ENCODE measurements around the gene TBX21.
"Not testable (repeated sequence)": the region's sequence is repeated elsewhere in the genome, so short reads cannot be mapped to it uniquely, and the experiment has no call there.

Gene TBX21

DNA sequence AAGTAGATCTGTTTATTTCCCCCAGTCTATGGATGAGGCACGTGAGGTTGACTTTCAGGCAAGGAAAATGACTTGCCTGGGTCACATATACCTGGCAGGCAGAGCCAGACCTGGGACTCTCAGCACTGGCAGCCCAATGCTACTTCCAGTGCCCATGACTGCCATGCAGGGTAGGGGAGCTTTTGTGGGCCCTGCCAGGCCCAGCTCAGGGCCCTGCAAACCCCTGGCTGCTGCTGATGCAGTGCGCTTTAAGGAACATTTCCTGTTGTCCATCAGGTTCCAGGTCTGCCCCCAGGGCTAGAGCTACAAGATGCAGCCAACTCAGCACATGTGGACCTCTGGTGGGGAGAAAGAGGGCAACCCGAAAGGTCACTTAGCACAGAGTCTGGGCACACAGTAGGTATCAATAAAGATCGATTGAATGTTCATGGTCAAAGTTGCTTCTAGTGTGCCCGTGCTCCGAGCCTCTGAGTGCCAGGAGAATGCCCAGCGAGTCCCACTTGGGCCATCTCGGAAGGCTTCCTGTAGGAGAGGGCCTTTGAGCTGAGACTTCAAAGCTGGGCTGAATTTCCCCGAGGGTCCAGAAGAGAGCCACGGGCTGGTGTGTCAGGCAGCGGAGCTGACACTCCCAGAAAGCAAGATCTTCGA, 513 bp upstream of the TBX21 start:
- no peak for DNase-seq (ENCODE audit: low spot score)

DNA sequence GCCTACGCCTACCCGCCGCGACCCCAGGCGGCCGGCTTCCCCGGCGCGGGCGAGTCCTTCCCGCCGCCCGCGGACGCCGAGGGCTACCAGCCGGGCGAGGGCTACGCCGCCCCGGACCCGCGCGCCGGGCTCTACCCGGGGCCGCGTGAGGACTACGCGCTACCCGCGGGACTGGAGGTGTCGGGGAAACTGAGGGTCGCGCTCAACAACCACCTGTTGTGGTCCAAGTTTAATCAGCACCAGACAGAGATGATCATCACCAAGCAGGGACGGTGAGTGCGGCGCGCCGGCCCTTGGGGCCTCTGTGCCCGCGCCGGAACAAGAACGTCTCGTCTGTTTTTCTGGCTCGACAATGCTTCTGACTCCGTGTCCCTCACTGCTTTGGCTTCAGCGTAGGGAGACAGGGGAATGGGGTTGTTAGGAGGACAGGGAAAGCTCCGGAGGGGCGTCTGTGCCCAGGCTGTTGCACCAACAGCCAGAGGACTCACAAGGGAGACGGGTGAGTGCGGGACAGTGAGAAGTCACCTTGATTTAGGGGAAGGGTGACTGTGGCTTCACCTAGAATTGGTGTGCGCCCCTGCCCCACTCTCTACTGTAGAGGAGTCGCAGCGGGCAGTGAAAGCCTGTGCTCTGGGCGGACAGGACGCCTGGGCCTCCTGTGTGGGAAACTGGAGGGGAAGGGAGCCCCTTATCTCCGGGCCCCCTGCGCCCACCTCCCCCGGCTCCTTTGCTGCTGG, 806 bp downstream of the TBX21 start:
- no peak for DNase-seq (ENCODE audit: low spot score)

GRCh38 chr17:47735139-47735464, 2.1 kb downstream of the TBX21 start:
- no peak for DNase-seq (ENCODE audit: low spot score)

- no peak for DNase-seq (ENCODE audit: low spot score)
These were observed 2.5 kb downstream of the TBX21 start for GRCh38 chr17:47735536-47736011.

- DNase-seq (ENCODE audit: low spot score), result no peak
These were observed 3.8 kb downstream of the TBX21 start for GRCh38 chr17:47736501-47737495.

- DNase-seq (ENCODE audit: low spot score), result no peak
These were observed 5.1 kb downstream of the TBX21 start for GRCh38 chr17:47738178-47738577.

GRCh38 chr17:47739150-47739549, 6.1 kb downstream of the TBX21 start:
- no peak for DNase-seq (ENCODE audit: low spot score)

DNA sequence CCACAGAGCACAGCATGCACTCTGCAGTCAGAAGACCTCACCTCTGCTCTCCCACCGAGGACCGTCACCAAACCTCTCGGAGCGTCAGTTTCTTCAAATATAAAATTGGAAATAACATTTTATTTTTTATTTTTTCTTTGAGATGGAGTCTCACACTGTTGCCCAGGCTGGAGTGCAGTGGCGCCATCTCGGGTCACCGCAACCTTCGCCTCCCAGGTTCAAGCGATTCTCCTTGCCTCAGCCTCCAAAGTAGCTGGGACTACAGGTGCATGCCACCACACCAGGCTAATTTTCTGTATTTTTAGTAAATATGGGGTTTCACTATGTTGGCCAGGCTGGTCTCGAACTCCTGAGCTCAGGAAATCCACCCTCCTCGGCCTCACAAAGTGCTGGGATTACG, 6.9 kb downstream of the TBX21 start:
- not testable (repeated sequence) for DNase-seq (ENCODE audit: low spot score)

- no peak for DNase-seq (ENCODE audit: low spot score)
These were observed 8.2 kb downstream of the TBX21 start for GRCh38 chr17:47741109-47741792.

GRCh38 chr17:47741793-47742145, 8.7 kb downstream of the TBX21 start:
- no peak for DNase-seq (ENCODE audit: low spot score)

DNA sequence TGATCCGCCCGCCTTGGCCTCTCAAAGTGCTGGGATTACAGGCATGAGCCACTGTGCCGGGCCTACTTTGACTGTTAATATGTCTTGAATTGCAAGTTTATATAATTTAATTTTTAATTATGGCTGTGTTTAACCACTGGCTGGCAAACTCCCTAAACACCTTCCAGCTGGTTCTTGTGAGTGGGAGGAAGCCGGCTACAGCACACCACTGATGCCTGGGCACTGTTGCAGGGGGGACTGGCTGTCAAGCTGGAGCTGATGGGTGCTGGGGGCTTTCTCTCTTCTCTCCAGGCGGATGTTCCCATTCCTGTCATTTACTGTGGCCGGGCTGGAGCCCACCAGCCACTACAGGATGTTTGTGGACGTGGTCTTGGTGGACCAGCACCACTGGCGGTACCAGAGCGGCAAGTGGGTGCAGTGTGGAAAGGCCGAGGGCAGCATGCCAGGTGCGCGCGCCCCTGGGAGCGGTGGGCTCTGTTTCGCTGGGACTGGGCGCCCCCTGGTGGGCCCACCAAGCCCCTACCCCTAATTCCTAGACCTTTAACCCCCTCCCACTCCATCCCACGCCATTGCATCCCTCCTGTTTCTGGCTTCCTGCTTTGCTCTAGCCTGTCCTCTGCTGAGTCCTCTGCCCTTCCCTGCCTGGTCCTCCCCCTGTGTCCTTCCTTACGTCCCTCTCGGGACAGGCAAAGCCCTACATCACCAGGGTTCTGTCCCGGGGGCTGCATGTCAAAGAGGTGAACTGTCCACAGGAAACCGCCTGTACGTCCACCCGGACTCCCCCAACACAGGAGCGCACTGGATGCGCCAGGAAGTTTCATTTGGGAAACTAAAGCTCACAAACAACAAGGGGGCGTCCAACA, 9.5 kb downstream of the TBX21 start:
- no peak for DNase-seq (ENCODE audit: low spot score)

- DNase-seq (ENCODE audit: low spot score), result no peak
These were observed 11.4 kb downstream of the TBX21 start for GRCh38 chr17:47744168-47745036.

DNA sequence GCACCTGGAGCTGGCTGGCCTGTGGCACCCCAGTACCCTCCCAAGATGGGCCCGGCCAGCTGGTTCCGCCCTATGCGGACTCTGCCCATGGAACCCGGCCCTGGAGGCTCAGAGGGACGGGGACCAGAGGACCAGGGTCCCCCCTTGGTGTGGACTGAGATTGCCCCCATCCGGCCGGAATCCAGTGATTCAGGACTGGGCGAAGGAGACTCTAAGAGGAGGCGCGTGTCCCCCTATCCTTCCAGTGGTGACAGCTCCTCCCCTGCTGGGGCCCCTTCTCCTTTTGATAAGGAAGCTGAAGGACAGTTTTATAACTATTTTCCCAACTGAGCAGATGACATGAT, 12.0 kb downstream of the TBX21 start:
- no peak for DNase-seq (ENCODE audit: low spot score)

- DNase-seq (ENCODE audit: low spot score), result no peak
These were observed 18.4 kb downstream of the TBX21 start for GRCh38 chr17:47751471-47751870.

DNA sequence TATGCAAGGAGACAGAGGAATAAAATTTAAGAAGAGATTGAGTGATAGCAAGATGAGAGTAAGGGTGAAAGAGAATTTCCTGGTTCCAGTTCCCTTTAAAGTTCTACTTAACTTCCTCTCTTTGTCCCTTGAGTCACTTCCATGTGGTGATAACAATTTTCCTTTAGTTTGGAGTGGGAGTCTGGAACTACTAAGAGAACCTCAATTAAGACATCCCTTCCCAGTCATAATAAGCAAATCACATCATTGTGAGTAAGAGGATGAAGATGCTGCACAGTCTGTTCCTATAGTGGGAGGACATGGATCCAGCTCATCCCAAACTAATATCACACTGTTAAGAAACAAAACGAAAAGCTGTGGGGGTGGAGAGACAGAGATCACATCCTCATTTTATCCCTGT, 24.4 kb downstream of the TBX21 start:
- no peak for DNase-seq (ENCODE audit: low spot score)

- DNase-seq (ENCODE audit: low spot score), result no peak
These were observed 27.5 kb downstream of the TBX21 start for GRCh38 chr17:47760409-47761140.

DNA sequence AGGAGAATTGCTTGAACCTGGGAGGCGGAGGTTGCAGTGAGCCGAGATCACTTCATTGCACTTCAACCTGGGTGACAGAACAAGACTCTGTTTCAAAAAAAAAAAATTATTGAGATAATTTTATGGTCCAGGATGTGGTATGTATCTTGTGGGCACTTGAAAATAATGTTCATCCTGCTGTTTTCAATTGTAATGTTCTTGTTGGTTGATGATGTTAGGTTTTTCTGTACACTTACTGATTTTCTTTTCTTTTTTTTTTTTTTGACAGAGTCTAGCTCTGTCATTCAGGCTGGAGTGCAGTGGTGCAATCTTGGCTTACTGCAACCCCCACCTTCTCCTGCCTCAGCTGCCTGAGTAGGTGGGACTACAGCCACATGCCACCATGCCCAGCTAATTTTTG, 29.7 kb downstream of the TBX21 start:
- no peak for DNase-seq (ENCODE audit: low spot score)

- DNase-seq (ENCODE audit: low spot score), result no peak
These were observed 31.0 kb downstream of the TBX21 start for GRCh38 chr17:47763913-47764582.

DNA sequence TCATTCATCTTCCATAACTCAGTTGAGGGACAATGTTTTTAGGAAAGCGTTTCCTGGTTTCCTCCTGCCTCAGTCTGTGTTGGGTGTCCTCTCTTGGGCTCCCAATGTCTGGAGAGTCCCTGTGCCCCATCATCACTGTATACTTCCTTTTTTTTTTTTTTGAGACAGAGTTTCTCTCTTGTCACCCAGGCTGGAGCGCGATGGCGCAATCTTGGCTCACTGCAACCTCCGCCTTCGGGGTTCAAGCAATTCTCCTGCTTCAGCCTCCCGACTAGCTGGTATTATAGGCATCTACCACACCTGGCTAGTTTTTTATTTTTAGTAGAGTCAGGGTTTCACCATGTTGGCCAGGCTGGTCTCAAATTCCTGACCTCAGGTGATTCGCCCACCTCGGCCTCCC, 40.6 kb downstream of the TBX21 start:
- not testable (repeated sequence) for DNase-seq (ENCODE audit: low spot score)

All from hematopoietic multipotent progenitor cell treated with erythropoietin and hydrocortisone succinate and interleukin-3 and kit ligand, for 15 days (in vitro differentiated cells).